Activated naive CD4-positive, alpha-beta T cell treated with anti-CD3 and anti-CD28 coated beads, Interleukin-2, amount 10 ng/mL, durations not matched to agents 7 days and 5 days (primary cell): ENCODE results near the gene PPA2.
"Not testable (repeated sequence)": the region's sequence is repeated elsewhere in the genome, so short reads cannot be mapped to it uniquely, and the experiment has no call there.

Experiments used
- CTCF ChIA-PET: fragments of 350-600 bp; sonication (Branson Sonifier 250); formaldehyde crosslinking; loops from one replicate; lab custom pipeline; 2021; ENCODE audit warnings: antibody characterized with exemption; lab: Charles Lee
- DNase-seq: peaks from one replicate; pipeline ENCODE4 v3.0.0-alpha.2; 2020
- H3K27ac Mint-ChIP-seq: one replicate; pipeline ENCODE4 v1.8.0; 2021; ENCODE audit warnings: mild to moderate bottlenecking, moderate library complexity, mixed read lengths
- H3K27me3 Mint-ChIP-seq: one replicate; pipeline ENCODE4 v1.8.0; 2021; ENCODE audit warnings: mild to moderate bottlenecking, mixed read lengths
- H3K36me3 Mint-ChIP-seq: one replicate; pipeline ENCODE4 v1.8.0; 2021; ENCODE audit warnings: mixed read lengths
- H3K4me1 Mint-ChIP-seq: one replicate; pipeline ENCODE4 v1.8.0; 2021; ENCODE audit warnings: mixed read lengths
- H3K4me3 Mint-ChIP-seq: one replicate; pipeline ENCODE4 v1.8.0; 2021; ENCODE audit warnings: mild to moderate bottlenecking, moderate library complexity, mixed read lengths
- H3K9me3 Mint-ChIP-seq: one replicate; pipeline ENCODE4 v1.8.0; 2021; ENCODE audit warnings: mixed read lengths

The PPA2 gene

GRCh38 chr4:105451346-105451745 is 22.5 kb downstream of the PPA2 start:
- Mint-ChIP-seq H3K4me1 (peaks cover 5% of the 10 kb centered on the region), H3K4me3 (no peak overlapping the region), H3K27ac (no peak overlapping the region), H3K36me3 (peaks cover 34% of the 10 kb centered on the region), H3K27me3 (no peaks in the 10 kb centered on the region), H3K9me3 (peaks cover 1% of the 10 kb centered on the region)
- CTCF ChIA-PET, result no interaction called here
- DNase-seq, result no peak

GRCh38 chr4:105440890-105441289 is 33.0 kb downstream of the PPA2 start:
- no peak for DNase-seq
- H3K27me3 Mint-ChIP-seq, result no peaks in the 10 kb centered on the region
- CTCF ChIA-PET, result interaction anchor here (0.6 to 1.8 kb wide), 2 partner anchors 13 to 902 kb away, joined by 4 read pairs; no protein-coding TSS in a partner anchor
- peaks cover 33% of the 10 kb centered on the region for H3K36me3 Mint-ChIP-seq
- H3K9me3 Mint-ChIP-seq, result peaks cover 7% of the 10 kb centered on the region
- H3K4me1 Mint-ChIP-seq, result no peaks in the 10 kb centered on the region
- H3K4me3 Mint-ChIP-seq, result no peak overlapping the region
- no peak overlapping the region for H3K27ac Mint-ChIP-seq

- CTCF ChIA-PET, result no interaction called here
- Mint-ChIP-seq H3K4me1 (no peaks in the 10 kb centered on the region), H3K27ac (no peak overlapping the region), H3K9me3 (peaks cover 14% of the 10 kb centered on the region), H3K27me3 (no peaks in the 10 kb centered on the region), H3K36me3 (peaks cover 56% of the 10 kb centered on the region), H3K4me3 (no peak overlapping the region)
- no peak for DNase-seq
Measured at GRCh38 chr4:105437637-105438036, 36.2 kb downstream of the PPA2 start.

GRCh38 chr4:105436414-105436813 is 37.4 kb downstream of the PPA2 start:
- Mint-ChIP-seq H3K27me3 (no peaks in the 10 kb centered on the region), H3K9me3 (peaks cover 14% of the 10 kb centered on the region), H3K4me3 (no peak overlapping the region), H3K4me1 (no peaks in the 10 kb centered on the region), H3K36me3 (peaks cover 60% of the 10 kb centered on the region), H3K27ac (no peak overlapping the region)
- DNase-seq, result no peak
- CTCF ChIA-PET, result no interaction called here

- no peak for DNase-seq
- Mint-ChIP-seq H3K27ac (no peak overlapping the region), H3K36me3 (peaks cover 58% of the 10 kb centered on the region), H3K27me3 (no peaks in the 10 kb centered on the region), H3K9me3 (peaks cover 14% of the 10 kb centered on the region), H3K4me1 (no peaks in the 10 kb centered on the region), H3K4me3 (no peak overlapping the region)
- CTCF ChIA-PET, result no interaction called here
Measured at GRCh38 chr4:105434940-105435339, 38.9 kb downstream of the PPA2 start.

GRCh38 chr4:105433421-105433820 is 40.4 kb downstream of the PPA2 start:
- H3K4me1 Mint-ChIP-seq, result no peaks in the 10 kb centered on the region
- H3K4me3 Mint-ChIP-seq, result no peak overlapping the region
- CTCF ChIA-PET, result interaction anchor here (1.0 to 1.3 kb wide), 2 partner anchors 27 to 41 kb away, joined by 3 read pairs; no protein-coding TSS in a partner anchor
- no peaks in the 10 kb centered on the region for H3K27me3 Mint-ChIP-seq
- peaks cover 59% of the 10 kb centered on the region for H3K36me3 Mint-ChIP-seq
- H3K9me3 Mint-ChIP-seq, result peaks cover 14% of the 10 kb centered on the region
- H3K27ac Mint-ChIP-seq, result no peak overlapping the region
- DNase-seq, result no peak

GRCh38 chr4:105432438-105432837 is 41.4 kb downstream of the PPA2 start:
- CTCF ChIA-PET, result no interaction called here
- DNase-seq, result no peak
- Mint-ChIP-seq H3K4me3 (no peak overlapping the region), H3K36me3 (peaks cover 61% of the 10 kb centered on the region), H3K4me1 (no peaks in the 10 kb centered on the region), H3K27me3 (no peaks in the 10 kb centered on the region), H3K9me3 (peaks cover 14% of the 10 kb centered on the region), H3K27ac (no peak overlapping the region)

- Mint-ChIP-seq H3K27me3 (no peaks in the 10 kb centered on the region), H3K36me3 (peaks cover 60% of the 10 kb centered on the region), H3K4me1 (no peaks in the 10 kb centered on the region), H3K9me3 (peaks cover 9% of the 10 kb centered on the region), H3K27ac (no peak overlapping the region), H3K4me3 (no peak overlapping the region)
- CTCF ChIA-PET, result no interaction called here
- DNase-seq, result no peak
Measured at GRCh38 chr4:105430811-105431210, 43.1 kb downstream of the PPA2 start.

- no peak for DNase-seq
- Mint-ChIP-seq H3K27ac (no peak overlapping the region), H3K36me3 (peaks cover 59% of the 10 kb centered on the region), H3K9me3 (peaks cover 12% of the 10 kb centered on the region), H3K4me1 (no peaks in the 10 kb centered on the region), H3K4me3 (no peak overlapping the region), H3K27me3 (no peaks in the 10 kb centered on the region)
- CTCF ChIA-PET, result no interaction called here
Measured at GRCh38 chr4:105426187-105426897, 47.5 kb downstream of the PPA2 start.

- Mint-ChIP-seq H3K27ac (no peak overlapping the region), H3K4me3 (no peak overlapping the region), H3K27me3 (no peaks in the 10 kb centered on the region), H3K36me3 (peaks cover 52% of the 10 kb centered on the region), H3K4me1 (peaks cover 3% of the 10 kb centered on the region), H3K9me3 (peaks cover 11% of the 10 kb centered on the region)
- DNase-seq, result no peak
- CTCF ChIA-PET, result no interaction called here
Measured at GRCh38 chr4:105422207-105422920, 51.5 kb downstream of the PPA2 start.

GRCh38 chr4:105417624-105418023 is 56.2 kb downstream of the PPA2 start:
- Mint-ChIP-seq H3K4me1 (peaks cover 3% of the 10 kb centered on the region), H3K27ac (no peak overlapping the region), H3K9me3 (no peaks in the 10 kb centered on the region), H3K36me3 (peaks cover 21% of the 10 kb centered on the region), H3K4me3 (no peak overlapping the region), H3K27me3 (no peaks in the 10 kb centered on the region)
- CTCF ChIA-PET, result no interaction called here
- DNase-seq, result no peak

GRCh38 chr4:105415281-105415744 is 58.5 kb downstream of the PPA2 start:
- H3K9me3 Mint-ChIP-seq, result peaks cover 12% of the 10 kb centered on the region
- H3K4me1 Mint-ChIP-seq, result no peaks in the 10 kb centered on the region
- CTCF ChIA-PET, result no interaction called here
- H3K36me3 Mint-ChIP-seq, result peaks cover 31% of the 10 kb centered on the region
- H3K27ac Mint-ChIP-seq, result no peak overlapping the region
- no peak for DNase-seq
- H3K27me3 Mint-ChIP-seq, result no peaks in the 10 kb centered on the region
- no peak overlapping the region for H3K4me3 Mint-ChIP-seq

- Mint-ChIP-seq H3K27me3 (no peaks in the 10 kb centered on the region), H3K27ac (no peak overlapping the region), H3K9me3 (peaks cover 16% of the 10 kb centered on the region), H3K4me3 (no peak overlapping the region), H3K4me1 (no peaks in the 10 kb centered on the region), H3K36me3 (peaks cover 38% of the 10 kb centered on the region)
- CTCF ChIA-PET, result no interaction called here
- no peak for DNase-seq
Measured at GRCh38 chr4:105414316-105414715, 59.5 kb downstream of the PPA2 start.

- H3K4me3 Mint-ChIP-seq, DNase-seq, CTCF ChIA-PET: not testable (repeated sequence)
Measured at GRCh38 chr4:105409135-105409534, 64.7 kb downstream of the PPA2 start.

More at GRCh38 chr4:105409135-105409534, 64.7 kb downstream of the PPA2 start:
- Mint-ChIP-seq H3K36me3 (peaks cover 40% of the 10 kb centered on the region), H3K9me3 (peaks cover 17% of the 10 kb centered on the region)
- not testable (repeated sequence) for H3K27me3 Mint-ChIP-seq, H3K4me1 Mint-ChIP-seq, H3K27ac Mint-ChIP-seq
